ENCODE results near the gene KCNMB4. TPM values are rescaled to one million over a fixed set of nuclear protein-coding genes. Genes with fewer than 3 reads are reported as not detected.

Gene KCNMB4
- polyA plus RNA-seq, 2 of the 4 experiments (the other 2 are of a cell fraction) = 0.08 to 0.13 TPM

DNA sequence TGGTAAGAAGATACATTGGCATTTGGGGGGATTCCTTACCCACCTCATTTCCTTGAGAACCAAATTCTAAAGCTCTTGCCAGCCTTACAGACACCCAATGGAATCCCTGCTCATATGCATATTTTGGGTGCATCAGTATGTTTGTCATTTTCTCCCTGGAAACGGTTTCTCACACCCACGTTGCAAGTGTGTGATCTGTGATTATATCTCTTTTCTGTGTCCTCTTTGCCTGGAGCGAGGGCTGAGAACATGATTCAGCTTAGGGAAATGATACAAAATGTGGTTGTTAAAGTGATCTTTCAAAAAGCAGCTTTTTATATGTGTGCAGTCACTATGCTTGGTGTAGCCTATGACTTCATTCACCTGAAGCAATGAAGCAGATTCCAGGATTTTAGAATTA is 52.0 kb downstream of the KCNMB4 start:
- H3K27ac ChIP-seq = no peak overlapping the region
- no peak for DNase-seq (ENCODE audit: low read depth in 1 of 2, low spot score in 1 of 2)
- no peak for ATAC-seq
- no peak overlapping the region for H3K4me3 ChIP-seq
- no peaks in the 10 kb centered on the region for H3K9me3 ChIP-seq
- no peak for TF ChIP-seq CBX2 (IDR thresholded peaks at IDR 0.05; ENCODE audit: borderline replicate concordance, low read depth)
- TF ChIP-seq, protein P1, sequence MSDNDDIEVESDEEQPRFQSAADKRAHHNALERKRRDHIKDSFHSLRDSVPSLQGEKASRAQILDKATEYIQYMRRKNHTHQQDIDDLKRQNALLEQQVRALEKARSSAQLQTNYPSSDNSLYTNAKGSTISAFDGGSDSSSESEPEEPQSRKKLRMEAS (IDR thresholded peaks at IDR 0.05) = no peak
- TF ChIP-seq SMC3 (IDR thresholded peaks at IDR 0.05) = no peak
- no peak for TF ChIP-seq POLR2AphosphoS2 (conservative IDR thresholded peaks at IDR 0.05; ENCODE audit: low read length)
- TF ChIP-seq KDM5A (IDR thresholded peaks at IDR 0.05) = no peak
- TF ChIP-seq HDAC2 (IDR thresholded peaks at IDR 0.05) = no peak
- TF ChIP-seq POLR2A (IDR thresholded peaks at IDR 0.05; ENCODE audit: low read length) = no peak
- TF ChIP-seq NR3C1 (IDR thresholded peaks at IDR 0.05) = no peak
- no peak for TF ChIP-seq KDM1A (IDR thresholded peaks at IDR 0.05; ENCODE audit: low read depth)
- ChIA-PET CTCF (interaction anchor here (0.6 kb wide), 1 partner anchor 736 kb away, joined by 3 read pairs; no protein-coding TSS in a partner anchor), POLR2A (no interaction called here)
- FAIRE-seq = no peak
- no peak overlapping the region for H3K4me2 ChIP-seq
- 4% methylated on average over 3 of the region's 3 CpGs for WGBS (ENCODE audit: missing lambda C conversion rate)
- no peaks in the 10 kb centered on the region for H3K4me1 ChIP-seq

DNA sequence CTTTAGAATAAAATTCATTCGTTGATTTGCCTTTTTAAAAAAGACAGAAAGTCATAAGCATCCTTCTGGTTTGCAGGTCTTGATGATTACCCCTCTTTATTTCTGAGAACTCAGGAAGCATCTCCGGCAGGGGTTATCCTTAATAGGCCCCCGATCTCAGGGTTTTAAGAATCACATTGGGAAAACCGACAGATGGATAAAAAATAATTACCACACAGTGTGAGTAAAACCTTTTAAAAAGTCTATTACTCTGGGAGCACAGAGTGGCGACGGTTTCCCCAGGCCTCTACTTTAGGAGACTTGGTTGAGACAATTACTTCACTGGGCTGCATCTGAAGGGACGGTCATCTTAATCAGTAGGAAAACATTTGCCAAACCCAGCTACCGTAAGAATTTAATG is 56.5 kb downstream of the KCNMB4 start:
- CTCF ChIA-PET = no interaction called here
- 60% methylated on average over 8 of the region's 8 CpGs for WGBS (ENCODE audit: missing lambda C conversion rate)
- H3K4me2 ChIP-seq = no peak overlapping the region
- TF ChIP-seq SMC3 (IDR thresholded peaks at IDR 0.05) (no peak), CBX8 (IDR thresholded peaks at IDR 0.05) (no peak)
- H3K27ac ChIP-seq = no peak overlapping the region
- no peaks in the 10 kb centered on the region for H3K9me3 ChIP-seq
- no peak overlapping the region for H3K4me3 ChIP-seq
- DNase-seq (ENCODE audit: low read depth in 1 of 2, low spot score in 1 of 2) (no peak), ATAC-seq (no peak), FAIRE-seq (no peak)
- POLR2A ChIA-PET = no interaction called here
- H3K4me1 ChIP-seq = no peaks in the 10 kb centered on the region

DNA sequence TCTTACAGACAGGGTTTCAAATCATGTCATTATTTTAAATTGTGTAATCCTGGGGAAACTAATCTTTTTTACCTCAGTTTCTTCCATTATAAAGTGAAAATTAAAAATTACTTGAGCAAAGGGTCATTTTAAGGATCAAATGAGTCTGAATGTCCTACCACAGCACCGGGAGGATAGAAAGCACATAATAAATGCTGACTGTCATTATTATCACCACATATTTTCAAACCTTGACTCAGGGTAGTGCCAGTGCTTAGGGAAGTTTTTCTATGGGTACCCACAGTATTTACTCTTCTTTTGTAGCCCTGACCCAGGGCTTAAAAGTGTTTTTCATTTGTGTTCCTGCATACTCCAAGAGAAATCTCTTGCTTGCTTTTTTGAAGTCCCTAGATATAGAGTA is 60.5 kb downstream of the KCNMB4 start:
- FAIRE-seq = no peak

DNA sequence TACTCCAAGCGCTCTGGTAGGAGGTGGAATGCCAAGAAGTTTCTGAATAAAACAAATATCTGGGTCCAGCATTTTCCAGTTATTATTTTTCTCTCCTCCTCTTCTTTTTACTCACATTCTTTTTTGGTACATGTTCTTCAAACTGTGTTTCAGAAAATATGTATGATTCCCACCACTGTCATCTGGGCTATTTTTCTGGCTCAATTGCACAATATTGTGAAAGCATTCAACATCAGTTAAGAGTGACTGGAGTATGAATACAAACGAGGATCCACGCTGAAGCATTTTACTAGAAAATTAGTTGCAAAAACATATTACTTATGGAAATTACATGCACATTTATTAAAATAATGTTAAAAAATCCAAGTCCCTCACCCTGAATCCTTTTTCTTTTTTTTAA is 61.5 kb downstream of the KCNMB4 start:
- TF ChIP-seq NR3C1 (IDR thresholded peaks at IDR 0.05) (no peak), ZFP36 (IDR thresholded peaks at IDR 0.05; ENCODE audit: borderline replicate concordance, partially characterized antibody) (no peak), BHLHE40 (IDR thresholded peaks at IDR 0.05; ENCODE audit: low read depth, low read length) (no peak), HOXB13 (CRISPR knock-in tag; IDR thresholded peaks at IDR 0.05; ENCODE audit: low read depth) (no peak), NPAS2 (CRISPR knock-in tag; IDR thresholded peaks at IDR 0.05; ENCODE audit: borderline replicate concordance) (no peak), JUNB (IDR thresholded peaks at IDR 0.05) (no peak), EP300 (IDR thresholded peaks at IDR 0.05) (no peak), MAFK (IDR thresholded peaks at IDR 0.05; ENCODE audit: partially characterized antibody) (no peak), GATA3 (IDR thresholded peaks at IDR 0.05; ENCODE audit: borderline replicate concordance) (no peak), CEBPB (IDR thresholded peaks at IDR 0.05) (no peak), HEYL (CRISPR knock-in tag; IDR thresholded peaks at IDR 0.05) (no peak), POLR2A (IDR thresholded peaks at IDR 0.05; ENCODE audit: low read length) (no peak), ESRRA (IDR thresholded peaks at IDR 0.05; ENCODE audit: borderline replicate concordance, low read length) (no peak), SMC3 (IDR thresholded peaks at IDR 0.05) (no peak)
- TF ChIP-seq, protein P2, sequence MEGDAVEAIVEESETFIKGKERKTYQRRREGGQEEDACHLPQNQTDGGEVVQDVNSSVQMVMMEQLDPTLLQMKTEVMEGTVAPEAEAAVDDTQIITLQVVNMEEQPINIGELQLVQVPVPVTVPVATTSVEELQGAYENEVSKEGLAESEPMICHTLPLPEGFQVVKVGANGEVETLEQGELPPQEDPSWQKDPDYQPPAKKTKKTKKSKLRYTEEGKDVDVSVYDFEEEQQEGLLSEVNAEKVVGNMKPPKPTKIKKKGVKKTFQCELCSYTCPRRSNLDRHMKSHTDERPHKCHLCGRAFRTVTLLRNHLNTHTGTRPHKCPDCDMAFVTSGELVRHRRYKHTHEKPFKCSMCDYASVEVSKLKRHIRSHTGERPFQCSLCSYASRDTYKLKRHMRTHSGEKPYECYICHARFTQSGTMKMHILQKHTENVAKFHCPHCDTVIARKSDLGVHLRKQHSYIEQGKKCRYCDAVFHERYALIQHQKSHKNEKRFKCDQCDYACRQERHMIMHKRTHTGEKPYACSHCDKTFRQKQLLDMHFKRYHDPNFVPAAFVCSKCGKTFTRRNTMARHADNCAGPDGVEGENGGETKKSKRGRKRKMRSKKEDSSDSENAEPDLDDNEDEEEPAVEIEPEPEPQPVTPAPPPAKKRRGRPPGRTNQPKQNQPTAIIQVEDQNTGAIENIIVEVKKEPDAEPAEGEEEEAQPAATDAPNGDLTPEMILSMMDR (IDR thresholded peaks at IDR 0.05) = no peak
- TF ChIP-seq, protein P3, sequence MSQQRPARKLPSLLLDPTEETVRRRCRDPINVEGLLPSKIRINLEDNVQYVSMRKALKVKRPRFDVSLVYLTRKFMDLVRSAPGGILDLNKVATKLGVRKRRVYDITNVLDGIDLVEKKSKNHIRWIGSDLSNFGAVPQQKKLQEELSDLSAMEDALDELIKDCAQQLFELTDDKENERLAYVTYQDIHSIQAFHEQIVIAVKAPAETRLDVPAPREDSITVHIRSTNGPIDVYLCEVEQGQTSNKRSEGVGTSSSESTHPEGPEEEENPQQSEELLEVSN (IDR thresholded peaks at IDR 0.05; ENCODE audit: borderline replicate concordance, low read depth) = no peak
- TF ChIP-seq, protein P4, sequence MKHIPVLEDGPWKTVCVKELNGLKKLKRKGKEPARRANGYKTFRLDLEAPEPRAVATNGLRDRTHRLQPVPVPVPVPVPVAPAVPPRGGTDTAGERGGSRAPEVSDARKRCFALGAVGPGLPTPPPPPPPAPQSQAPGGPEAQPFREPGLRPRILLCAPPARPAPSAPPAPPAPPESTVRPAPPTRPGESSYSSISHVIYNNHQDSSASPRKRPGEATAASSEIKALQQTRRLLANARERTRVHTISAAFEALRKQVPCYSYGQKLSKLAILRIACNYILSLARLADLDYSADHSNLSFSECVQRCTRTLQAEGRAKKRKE (CRISPR knock-in tag; IDR thresholded peaks at IDR 0.05; ENCODE audit: low read depth) = no peak
- TF ChIP-seq, protein P5, sequence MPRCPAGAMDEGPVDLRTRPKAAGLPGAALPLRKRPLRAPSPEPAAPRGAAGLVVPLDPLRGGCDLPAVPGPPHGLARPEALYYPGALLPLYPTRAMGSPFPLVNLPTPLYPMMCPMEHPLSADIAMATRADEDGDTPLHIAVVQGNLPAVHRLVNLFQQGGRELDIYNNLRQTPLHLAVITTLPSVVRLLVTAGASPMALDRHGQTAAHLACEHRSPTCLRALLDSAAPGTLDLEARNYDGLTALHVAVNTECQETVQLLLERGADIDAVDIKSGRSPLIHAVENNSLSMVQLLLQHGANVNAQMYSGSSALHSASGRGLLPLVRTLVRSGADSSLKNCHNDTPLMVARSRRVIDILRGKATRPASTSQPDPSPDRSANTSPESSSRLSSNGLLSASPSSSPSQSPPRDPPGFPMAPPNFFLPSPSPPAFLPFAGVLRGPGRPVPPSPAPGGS (IDR thresholded peaks at IDR 0.05) = no peak
- FAIRE-seq = no peak
- ATAC-seq = no peak
- Histone ChIP-seq H3K4me2 (no peak overlapping the region), H3K4me3 (no peak overlapping the region), H3K9me3 (no peaks in the 10 kb centered on the region), H3K4me1 (no peaks in the 10 kb centered on the region), H3K27ac (no peak overlapping the region)
- CTCF ChIA-PET = no interaction called here
- 44% methylated on average over 3 of the region's 3 CpGs for WGBS (ENCODE audit: missing lambda C conversion rate)
- POLR2A ChIA-PET = no interaction called here
- DNase-seq (ENCODE audit: low read depth in 1 of 2, low spot score in 1 of 2) = no peak

More for the DNA sequence above, 60.5 kb downstream of the KCNMB4 start:
- POLR2A ChIA-PET = no interaction called here
- Histone ChIP-seq H3K4me3 (no peak overlapping the region), H3K27ac (no peak overlapping the region), H3K4me1 (no peaks in the 10 kb centered on the region), H3K4me2 (no peak overlapping the region), H3K9me3 (no peaks in the 10 kb centered on the region)
- CTCF ChIA-PET = interaction anchor here (0.6 kb wide), 1 partner anchor 493 kb away, joined by 3 read pairs; no protein-coding TSS in a partner anchor
- 12% methylated on average over 1 of the region's 1 CpG for WGBS (ENCODE audit: missing lambda C conversion rate)
- no peak for DNase-seq (ENCODE audit: low read depth in 1 of 2, low spot score in 1 of 2)
- TF ChIP-seq, protein P6, sequence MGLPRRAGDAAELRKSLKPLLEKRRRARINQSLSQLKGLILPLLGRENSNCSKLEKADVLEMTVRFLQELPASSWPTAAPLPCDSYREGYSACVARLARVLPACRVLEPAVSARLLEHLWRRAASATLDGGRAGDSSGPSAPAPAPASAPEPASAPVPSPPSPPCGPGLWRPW (IDR thresholded peaks at IDR 0.05) = no peak
- peak; percentile 80 for TF ChIP-seq MAFK (IDR thresholded peaks at IDR 0.05; ENCODE audit: partially characterized antibody)
- no peak for ATAC-seq
